PC-9 (cell line): ENCODE data around the gene TAPBPL. TPM values are rescaled to one million over a fixed set of nuclear protein-coding genes. Genes with fewer than 3 reads are reported as not detected.

Experiments
- BruUV-seq: library from RNA; stranded (reverse); fragments of 400-500 nt; replicated peaks from 2 replicates; lab custom pipeline; 2021; lab: Mats Ljungman, UMichigan
- CTCF ChIA-PET: fragments of 300-600 bp; sonication (Branson Sonifier 250); formaldehyde crosslinking; loops from one replicate; lab custom pipeline; 2022; ENCODE audit warnings: antibody characterized with exemption; lab: Charles Lee
- POLR2A ChIA-PET: fragments of 300-600 bp; sonication (Branson Sonifier 250); formaldehyde crosslinking; loops from one replicate; lab custom pipeline; 2022; ENCODE audit warnings: antibody characterized with exemption; ENCODE audit not compliant: unreplicated experiment; lab: Charles Lee
- DNase-seq, 2 experiments: peaks; one replicate each; pipeline versions ENCODE4 v3.0.0 to v3.0.0-alpha.2; 2015 to 2022; ENCODE audit warnings: mixed read lengths in 1 of 2
- H2AFZ ChIP-seq: fragments of 200-600 bp; sonication (generic); 2 replicates; pipeline ENCODE4 v1.8.1; 2017; ENCODE audit warnings: antibody characterized with exemption
- H3F3A ChIP-seq: fragments of 200-600 bp; sonication (generic); 2 replicates; pipeline ENCODE4 v1.8.1; 2017; ENCODE audit warnings: antibody characterized with exemption, mild to moderate bottlenecking, low read depth; ENCODE audit not compliant: insufficient read depth
- H3K27ac ChIP-seq: fragments of 200-600 bp; sonication (generic); 2 replicates; pipeline ENCODE4 v1.6.1; 2016; ENCODE audit warnings: mixed run types
- H3K27me3 ChIP-seq: fragments of 200-600 bp; sonication (generic); 2 replicates; pipeline ENCODE4 v1.6.1; 2016; ENCODE audit warnings: low read depth, mixed run types; ENCODE audit not compliant: insufficient read depth
- H3K36me3 ChIP-seq: fragments of 200-600 bp; sonication (generic); 2 replicates; pipeline ENCODE4 v1.6.1; 2016; ENCODE audit warnings: low read depth, mixed run types
- H3K4me1 ChIP-seq: fragments of 200-600 bp; sonication (generic); replicated peaks from 2 replicates; pipeline ENCODE4 v1.6.1; 2016; ENCODE audit warnings: mixed run types; ENCODE audit not compliant: insufficient read depth
- H3K4me2 ChIP-seq: fragments of 200-600 bp; sonication (generic); 2 replicates; pipeline ENCODE4 v1.6.1; 2017; ENCODE audit warnings: mixed run types
- H3K4me3 ChIP-seq: fragments of 200-600 bp; sonication (generic); 2 replicates; pipeline ENCODE4 v1.6.1; 2016; ENCODE audit warnings: mixed run types
- H3K79me2 ChIP-seq: fragments of 200-600 bp; sonication (generic); 2 replicates; pipeline ENCODE4 v1.6.1; 2017; ENCODE audit warnings: low read depth, mixed run types
- H3K9me2 ChIP-seq: fragments of 200-600 bp; sonication (generic); 2 replicates; pipeline ENCODE4 v1.8.1; 2017; ENCODE audit warnings: mild to moderate bottlenecking; ENCODE audit not compliant: insufficient read depth
- H3K9me3 ChIP-seq: fragments of 200-600 bp; sonication (generic); 2 replicates; pipeline ENCODE4 v1.8.1; 2016; ENCODE audit warnings: low read depth; ENCODE audit not compliant: insufficient read depth
- H4K20me1 ChIP-seq: fragments of 200-600 bp; sonication (generic); 2 replicates; pipeline ENCODE4 v1.8.1; 2017; ENCODE audit not compliant: insufficient read depth
- EZH2 ChIP-seq: fragments of 200-600 bp; sonication (generic); IDR thresholded peaks from 2 replicates; pipeline ENCODE4 v1.8.0; 2017; ENCODE audit warnings: antibody characterized with exemption, low read depth
- intact Hi-C: fragments of 100-400 bp; cut with micrococcal nuclease; formaldehyde crosslinking; loops from one replicate; pipeline ENCODE4 v1.10.0; 2022; ENCODE audit not compliant: unreplicated experiment
- total RNA-seq: library from RNA; stranded (reverse); gene quantifications from 2 replicates; pipeline ENCODE4 v1.2.3, GENCODE V29; 2021
- TF ChIP-seq, protein P1 (sequence below): fragments of 200-600 bp; sonication (generic); conservative IDR thresholded peaks from 2 replicates; pipeline ENCODE4 v1.6.1; 2017; ENCODE audit warnings: mixed run types, antibody characterized with exemption, mild to moderate bottlenecking, moderate library complexity

Gene TAPBPL
- total RNA-seq, 1 experiment from 2014 or later = 26.0 TPM

DNA sequence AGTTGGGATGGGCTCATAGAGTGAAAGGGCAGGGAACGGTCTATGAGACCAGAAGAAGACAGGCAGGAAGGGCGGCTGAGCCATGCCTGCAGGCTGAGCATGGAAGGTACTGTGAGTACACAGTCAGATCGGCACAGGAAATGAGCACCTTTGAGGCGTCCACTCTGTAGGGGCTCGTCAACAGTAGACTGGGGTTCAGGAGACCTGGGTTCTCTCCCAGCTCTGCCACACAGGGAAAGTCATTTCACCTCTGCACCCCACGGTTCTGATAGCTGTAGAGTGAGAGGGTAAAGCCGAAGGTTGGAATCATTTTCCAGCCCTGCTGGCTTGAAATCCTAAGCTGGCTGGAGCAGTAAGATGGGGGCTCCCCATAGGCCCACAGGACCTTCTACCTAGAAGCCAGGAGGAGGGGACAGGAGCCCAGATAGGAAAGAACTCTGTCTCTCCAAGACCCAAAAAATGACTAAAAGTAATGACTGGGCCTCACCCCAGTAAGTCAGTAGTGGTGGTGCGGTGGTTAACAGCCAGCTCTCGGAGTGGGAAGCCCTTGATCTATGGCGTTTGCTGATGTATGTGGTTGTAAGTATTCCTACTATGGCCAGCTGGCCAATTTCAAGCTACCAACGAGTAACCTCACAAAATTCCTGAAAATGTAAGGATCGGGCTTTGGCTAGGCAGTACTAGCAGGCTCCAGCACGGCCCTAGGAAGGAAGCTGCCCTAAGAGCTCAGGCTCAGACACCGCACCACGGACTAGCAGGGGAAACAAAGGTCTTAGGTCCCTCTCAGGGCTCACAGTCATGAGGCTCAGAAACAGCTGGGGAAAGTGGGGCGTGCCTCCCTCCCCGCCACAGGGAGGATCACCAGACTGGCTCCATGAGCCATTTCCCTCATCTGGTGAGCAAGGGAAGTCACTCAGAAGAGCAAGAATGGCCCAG lies 17.4 kb upstream of the TAPBPL start:
- no TSS peak for BruUV-seq
- H2AFZ ChIP-seq = no peak overlapping the region
- peaks cover 32% of the 10 kb centered on the region for H3F3A ChIP-seq
- H3K4me3 ChIP-seq = no peak overlapping the region
- no peak overlapping the region for H3K27ac ChIP-seq
- H3K4me2 ChIP-seq = no peak overlapping the region
- ChIA-PET CTCF (interaction anchor here (0.7 kb wide), 1 partner anchor 8 kb away, joined by 23 read pairs; no protein-coding TSS in a partner anchor), POLR2A (interaction anchor here (0.6 kb wide), 1 partner anchor 280 kb away, joined by 3 read pairs; no protein-coding TSS in a partner anchor)
- H3K27me3 ChIP-seq = no peaks in the 10 kb centered on the region
- H4K20me1 ChIP-seq = no peaks in the 10 kb centered on the region
- no peaks in the 10 kb centered on the region for H3K9me2 ChIP-seq
- peaks cover 28% of the 10 kb centered on the region for H3K4me1 ChIP-seq
- TF ChIP-seq EZH2 = no peak
- TF ChIP-seq, protein P1, sequence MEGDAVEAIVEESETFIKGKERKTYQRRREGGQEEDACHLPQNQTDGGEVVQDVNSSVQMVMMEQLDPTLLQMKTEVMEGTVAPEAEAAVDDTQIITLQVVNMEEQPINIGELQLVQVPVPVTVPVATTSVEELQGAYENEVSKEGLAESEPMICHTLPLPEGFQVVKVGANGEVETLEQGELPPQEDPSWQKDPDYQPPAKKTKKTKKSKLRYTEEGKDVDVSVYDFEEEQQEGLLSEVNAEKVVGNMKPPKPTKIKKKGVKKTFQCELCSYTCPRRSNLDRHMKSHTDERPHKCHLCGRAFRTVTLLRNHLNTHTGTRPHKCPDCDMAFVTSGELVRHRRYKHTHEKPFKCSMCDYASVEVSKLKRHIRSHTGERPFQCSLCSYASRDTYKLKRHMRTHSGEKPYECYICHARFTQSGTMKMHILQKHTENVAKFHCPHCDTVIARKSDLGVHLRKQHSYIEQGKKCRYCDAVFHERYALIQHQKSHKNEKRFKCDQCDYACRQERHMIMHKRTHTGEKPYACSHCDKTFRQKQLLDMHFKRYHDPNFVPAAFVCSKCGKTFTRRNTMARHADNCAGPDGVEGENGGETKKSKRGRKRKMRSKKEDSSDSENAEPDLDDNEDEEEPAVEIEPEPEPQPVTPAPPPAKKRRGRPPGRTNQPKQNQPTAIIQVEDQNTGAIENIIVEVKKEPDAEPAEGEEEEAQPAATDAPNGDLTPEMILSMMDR = no peak
- no peaks in the 10 kb centered on the region for H3K36me3 ChIP-seq
- H3K9me3 ChIP-seq = no peaks in the 10 kb centered on the region
- intact Hi-C loops = loop anchor here (5.0 kb wide), 1 partner anchor 253 kb away; the partner anchor contains the start of gene ZNF384
- no peak for DNase-seq
- H3K79me2 ChIP-seq = no peaks in the 10 kb centered on the region

DNA sequence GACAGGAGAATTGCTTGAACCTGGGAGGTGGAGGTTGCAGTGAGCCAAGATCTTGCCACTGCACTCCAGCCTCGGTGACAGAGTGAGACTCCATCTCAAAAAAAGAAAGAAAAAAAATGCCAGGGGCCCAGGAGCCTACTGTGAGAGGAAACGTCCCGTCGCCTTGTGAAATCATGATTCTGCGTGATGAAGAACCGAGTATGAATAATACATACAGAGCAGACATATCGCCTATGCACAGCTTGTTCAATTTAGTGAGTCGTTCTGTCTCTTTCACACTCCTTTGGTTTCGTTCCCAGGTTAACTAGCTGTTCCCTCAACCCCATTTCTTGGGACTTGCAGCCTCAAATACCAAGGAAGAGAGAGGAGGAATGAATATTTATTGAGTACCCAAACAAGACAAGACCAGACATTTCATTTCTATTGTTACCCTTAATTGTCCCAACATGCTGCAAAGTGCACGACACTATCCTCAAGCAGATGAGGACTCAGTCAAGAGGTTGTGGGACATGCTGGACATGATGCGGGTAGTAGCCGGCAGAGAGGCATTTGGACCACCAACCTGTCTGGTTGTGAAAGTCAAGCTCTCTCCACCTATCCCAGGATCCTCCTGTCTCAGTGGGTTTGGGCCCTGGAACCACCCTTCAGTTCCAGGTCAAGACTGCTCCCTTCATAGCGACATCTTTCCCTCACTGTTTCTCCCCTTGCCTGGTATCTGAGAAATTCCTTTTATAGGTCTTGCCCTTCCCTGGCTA lies 15.7 kb upstream of the TAPBPL start:
- Histone ChIP-seq H2AFZ (no peak overlapping the region), H3K9me3 (no peaks in the 10 kb centered on the region), H3K4me3 (no peak overlapping the region), H3K9me2 (no peaks in the 10 kb centered on the region), H3F3A (peaks cover 16% of the 10 kb centered on the region), H4K20me1 (no peaks in the 10 kb centered on the region), H3K79me2 (no peaks in the 10 kb centered on the region), H3K27me3 (no peaks in the 10 kb centered on the region), H3K36me3 (no peaks in the 10 kb centered on the region), H3K4me1 (peaks cover 13% of the 10 kb centered on the region), H3K27ac (no peak overlapping the region), H3K4me2 (no peak overlapping the region)
- TF ChIP-seq, protein P1 = no peak
- no peak for TF ChIP-seq EZH2
- intact Hi-C loops = no loop called here
- ChIA-PET CTCF (interaction anchor here (0.6 kb wide), 1 partner anchor 28 kb away, joined by 5 read pairs; no protein-coding TSS in a partner anchor), POLR2A (no interaction called here)
- no peak for DNase-seq
- BruUV-seq = no TSS peak

DNA sequence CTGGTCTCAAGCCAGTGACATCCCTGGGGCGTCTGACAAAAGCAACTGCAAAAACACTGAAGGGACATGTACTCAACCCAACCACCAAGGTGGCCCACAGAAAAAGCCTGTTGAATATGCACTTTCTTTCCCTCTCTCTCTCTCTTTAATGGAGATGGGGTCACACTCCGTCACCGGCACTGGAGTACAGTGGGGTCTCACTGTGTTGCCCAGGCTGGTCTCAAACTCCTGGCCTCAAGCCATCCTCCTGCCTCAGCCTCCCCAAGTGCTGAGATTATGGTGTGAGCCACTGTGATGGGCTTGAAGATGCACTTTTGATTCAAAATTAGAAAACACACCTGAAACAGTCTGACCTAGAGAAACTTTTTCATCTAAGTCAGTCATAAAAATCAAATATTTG lies 14.3 kb upstream of the TAPBPL start:
- ChIA-PET CTCF (no interaction called here), POLR2A (interaction anchor here (0.6 kb wide), 1 partner anchor 354 kb away, joined by 3 read pairs; no protein-coding TSS in a partner anchor)
- no peaks in the 10 kb centered on the region for H3K36me3 ChIP-seq

More for the DNA sequence above, 14.3 kb upstream of the TAPBPL start:
- DNase-seq = no peak
- Histone ChIP-seq H3K9me2 (no peaks in the 10 kb centered on the region), H3F3A (peaks cover 1% of the 10 kb centered on the region; the same call in 1 of the 2 replicates), H3K4me3 (no peak overlapping the region), H3K79me2 (no peaks in the 10 kb centered on the region), H2AFZ (no peak overlapping the region), H3K9me3 (no peaks in the 10 kb centered on the region), H3K27me3 (no peaks in the 10 kb centered on the region), H3K4me1 (no peaks in the 10 kb centered on the region), H4K20me1 (no peaks in the 10 kb centered on the region), H3K4me2 (no peak overlapping the region), H3K27ac (no peak overlapping the region)
- no TSS peak for BruUV-seq
- intact Hi-C loops = no loop called here
- TF ChIP-seq, protein P1 = no peak
- no peak for TF ChIP-seq EZH2
